ENCODE results near the gene SLC14A1.

Gene SLC14A1

GRCh38 chr18:45801416-45802004 is 77.5 kb downstream of the SLC14A1 start:
- H3K9me2 ChIP-seq (replicated peaks; ENCODE audit: control insufficient read depth, low read length) = no peaks in the 10 kb centered on the region
- H4K20me1 ChIP-seq (ENCODE audit: control insufficient read depth, insufficient read depth, low read depth, low read length) = no peaks in the 10 kb centered on the region
- H3K4me2 ChIP-seq (ENCODE audit: low read length) = no peak overlapping the region
- H3K27me3 ChIP-seq (ENCODE audit: control insufficient read depth, low read length) = no peaks in the 10 kb centered on the region
- H3F3A ChIP-seq (ENCODE audit: control insufficient read depth, insufficient read depth) = no peaks in the 10 kb centered on the region
- H3K27ac ChIP-seq (ENCODE audit: low read depth, low read length) = no peak overlapping the region
- H3K9me3 ChIP-seq (ENCODE audit: control insufficient read depth, insufficient read depth, low read length) = no peaks in the 10 kb centered on the region
- no peaks in the 10 kb centered on the region for H3K36me3 ChIP-seq (ENCODE audit: control insufficient read depth, low read length)
- H3K79me2 ChIP-seq (ENCODE audit: control insufficient read depth, low read length) = no peaks in the 10 kb centered on the region
- no peak overlapping the region for H3K4me3 ChIP-seq (ENCODE audit: low read length)
- TF ChIP-seq EZH2phosphoT487 (IDR thresholded peaks at IDR 0.05; ENCODE audit: borderline replicate concordance, low read length) = no peak
- TF ChIP-seq CTCF (IDR thresholded peaks at IDR 0.05; ENCODE audit: low read depth, low read length, poor library complexity, severe bottlenecking) = no peak
- no peaks in the 10 kb centered on the region for H3K4me1 ChIP-seq (ENCODE audit: control insufficient read depth, low read length)
